Activated CD4-positive, alpha-beta T cell treated with anti-CD3 and anti-CD28 coated beads, Interleukin-2, amount 10 ng/mL, durations not matched to agents 24 days and 14 days (primary cell): Measurements from ENCODE around the gene OIT3. TPM values are rescaled to one million over a fixed set of nuclear protein-coding genes. Genes with fewer than 3 reads are reported as not detected.

ENCODE experiments used
- DNase-seq: peaks from one replicate; pipeline ENCODE4 v3.0.0; 2022
- H3K27ac Mint-ChIP-seq: one replicate; pipeline ENCODE4 v1.8.0; 2022; ENCODE audit warnings: mild to moderate bottlenecking, mixed read lengths
- H3K27me3 Mint-ChIP-seq: one replicate; pipeline ENCODE4 v1.8.0; 2022; ENCODE audit warnings: mixed read lengths
- H3K36me3 Mint-ChIP-seq: one replicate; pipeline ENCODE4 v1.8.0; 2022; ENCODE audit warnings: low read depth, mild to moderate bottlenecking, mixed read lengths
- H3K4me1 Mint-ChIP-seq: one replicate; pipeline ENCODE4 v1.8.0; 2021; ENCODE audit warnings: mixed read lengths
- H3K4me3 Mint-ChIP-seq: one replicate; pipeline ENCODE4 v1.8.0; 2022; ENCODE audit warnings: mild to moderate bottlenecking, moderate library complexity, mixed read lengths
- H3K9me3 Mint-ChIP-seq: one replicate; pipeline ENCODE4 v1.8.0; 2021; ENCODE audit warnings: mixed read lengths
- intact Hi-C: fragments of 100-400 bp; cut with micrococcal nuclease; formaldehyde crosslinking; loops from one replicate; pipeline ENCODE4 v1.15.1; 2023
- total RNA-seq: library from RNA; stranded (reverse); gene quantifications from 2 replicates; pipeline ENCODE4 v1.2.3, GENCODE V29; 2022

The OIT3 gene
- total RNA-seq, 1 donor from 2014 or later, result not detected

GRCh38 chr10:72948762-72949161 is 55.2 kb downstream of the OIT3 start:
- Mint-ChIP-seq H3K27me3 (peaks cover 19% of the 10 kb centered on the region), H3K27ac (no peak overlapping the region), H3K9me3 (no peaks in the 10 kb centered on the region), H3K4me1 (no peaks in the 10 kb centered on the region), H3K4me3 (no peak overlapping the region), H3K36me3 (no peaks in the 10 kb centered on the region)
- intact Hi-C loops, result no loop called here
- no peak for DNase-seq

- intact Hi-C loops, result no loop called here
- Mint-ChIP-seq H3K36me3 (no peaks in the 10 kb centered on the region), H3K9me3 (no peaks in the 10 kb centered on the region), H3K27me3 (peaks cover 12% of the 10 kb centered on the region), H3K27ac (no peak overlapping the region), H3K4me3 (no peak overlapping the region), H3K4me1 (no peaks in the 10 kb centered on the region)
- no peak for DNase-seq
These were observed 58.2 kb downstream of the OIT3 start for GRCh38 chr10:72951760-72952159.

GRCh38 chr10:72952189-72952588 is 58.6 kb downstream of the OIT3 start:
- Mint-ChIP-seq H3K27me3 (peaks cover 15% of the 10 kb centered on the region), H3K9me3 (no peaks in the 10 kb centered on the region), H3K36me3 (no peaks in the 10 kb centered on the region), H3K4me3 (no peak overlapping the region), H3K4me1 (no peaks in the 10 kb centered on the region), H3K27ac (no peak overlapping the region)
- DNase-seq, result no peak
- intact Hi-C loops, result no loop called here

GRCh38 chr10:72952642-72953158 is 59.2 kb downstream of the OIT3 start:
- H3K4me1 Mint-ChIP-seq, result no peaks in the 10 kb centered on the region
- H3K27ac Mint-ChIP-seq, result no peak overlapping the region
- no peak for DNase-seq
- no peaks in the 10 kb centered on the region for H3K36me3 Mint-ChIP-seq
- H3K9me3 Mint-ChIP-seq, result no peaks in the 10 kb centered on the region
- no peak overlapping the region for H3K4me3 Mint-ChIP-seq
- H3K27me3 Mint-ChIP-seq, result peaks cover 17% of the 10 kb centered on the region
- intact Hi-C loops, result no loop called here

GRCh38 chr10:72953687-72954086 is 60.1 kb downstream of the OIT3 start:
- DNase-seq, result no peak
- Mint-ChIP-seq H3K27me3 (peaks cover 12% of the 10 kb centered on the region), H3K36me3 (no peaks in the 10 kb centered on the region), H3K27ac (no peak overlapping the region), H3K4me3 (no peak overlapping the region), H3K4me1 (no peaks in the 10 kb centered on the region), H3K9me3 (no peaks in the 10 kb centered on the region)
- intact Hi-C loops, result no loop called here

GRCh38 chr10:72954230-72954595 is 60.7 kb downstream of the OIT3 start:
- no peak overlapping the region for H3K4me3 Mint-ChIP-seq
- no peak overlapping the region for H3K27ac Mint-ChIP-seq
- H3K4me1 Mint-ChIP-seq, result no peaks in the 10 kb centered on the region
- no peaks in the 10 kb centered on the region for H3K9me3 Mint-ChIP-seq
- H3K36me3 Mint-ChIP-seq, result no peaks in the 10 kb centered on the region
- intact Hi-C loops, result no loop called here
- no peak for DNase-seq
- peaks cover 11% of the 10 kb centered on the region for H3K27me3 Mint-ChIP-seq

- no peaks in the 10 kb centered on the region for H3K4me1 Mint-ChIP-seq
- H3K27ac Mint-ChIP-seq, result no peak within 1 kb of the TSS
- peaks cover 12% of the 10 kb centered on the region for H3K27me3 Mint-ChIP-seq
- H3K4me3 Mint-ChIP-seq, result no peak within 1 kb of the TSS
- intact Hi-C loops, result no loop called here
- DNase-seq, result peak; percentile 45
- no peaks in the 10 kb centered on the region for H3K9me3 Mint-ChIP-seq
- H3K36me3 Mint-ChIP-seq, result no peaks in the 10 kb centered on the region
These were observed 61.3 kb downstream of the OIT3 start, which contains the start of gene PLA2G12B for GRCh38 chr10:72954596-72955554. Gene PLA2G12B, minus strand, starts transcription at chr10:72954806. Its CDS starts 121 bp downstream, at chr10:72954685.

- no peak for DNase-seq
- Mint-ChIP-seq H3K4me3 (no peak overlapping the region), H3K4me1 (no peaks in the 10 kb centered on the region), H3K36me3 (no peaks in the 10 kb centered on the region), H3K9me3 (no peaks in the 10 kb centered on the region), H3K27me3 (peaks cover 15% of the 10 kb centered on the region), H3K27ac (no peak overlapping the region)
- intact Hi-C loops, result no loop called here
These were observed 62.5 kb downstream of the OIT3 start for GRCh38 chr10:72956001-72956400.

GRCh38 chr10:72976886-72977285 is 83.3 kb downstream of the OIT3 start:
- Mint-ChIP-seq H3K4me3 (no peak overlapping the region), H3K4me1 (no peaks in the 10 kb centered on the region), H3K27me3 (peaks cover 17% of the 10 kb centered on the region), H3K36me3 (peaks cover 14% of the 10 kb centered on the region), H3K9me3 (peaks cover 51% of the 10 kb centered on the region), H3K27ac (no peak overlapping the region)
- DNase-seq, result no peak
- intact Hi-C loops, result no loop called here

- DNase-seq, result no peak
- Mint-ChIP-seq H3K36me3 (peaks cover 14% of the 10 kb centered on the region), H3K4me3 (no peak overlapping the region), H3K27me3 (peaks cover 10% of the 10 kb centered on the region), H3K4me1 (no peaks in the 10 kb centered on the region), H3K9me3 (peaks cover 48% of the 10 kb centered on the region), H3K27ac (no peak overlapping the region)
- intact Hi-C loops, result no loop called here
These were observed 86.2 kb downstream of the OIT3 start for GRCh38 chr10:72979709-72980108.

- no peak for DNase-seq
- Mint-ChIP-seq H3K4me1 (no peaks in the 10 kb centered on the region), H3K27me3 (peaks cover 6% of the 10 kb centered on the region), H3K4me3 (no peak overlapping the region), H3K9me3 (peaks cover 43% of the 10 kb centered on the region), H3K27ac (no peak overlapping the region), H3K36me3 (peaks cover 14% of the 10 kb centered on the region)
- intact Hi-C loops, result no loop called here
These were observed 86.8 kb downstream of the OIT3 start for GRCh38 chr10:72980348-72980747.

GRCh38 chr10:72981028-72981881 is 87.7 kb downstream of the OIT3 start:
- Mint-ChIP-seq H3K4me3 (no peak overlapping the region), H3K9me3 (peaks cover 36% of the 10 kb centered on the region), H3K27ac (no peak overlapping the region)

GRCh38 chr10:72981882-72982529 is 88.5 kb downstream of the OIT3 start:
- intact Hi-C loops, result no loop called here
- H3K27me3 Mint-ChIP-seq, result peaks cover 5% of the 10 kb centered on the region
- peaks cover 33% of the 10 kb centered on the region for H3K9me3 Mint-ChIP-seq
- no peak overlapping the region for H3K27ac Mint-ChIP-seq
- H3K4me3 Mint-ChIP-seq, result no peak overlapping the region
- no peaks in the 10 kb centered on the region for H3K4me1 Mint-ChIP-seq
- peaks cover 14% of the 10 kb centered on the region for H3K36me3 Mint-ChIP-seq
- DNase-seq, result no peak

More at GRCh38 chr10:72981028-72981881, 87.7 kb downstream of the OIT3 start:
- intact Hi-C loops, result no loop called here
- Mint-ChIP-seq H3K27me3 (peaks cover 5% of the 10 kb centered on the region), H3K36me3 (peaks cover 14% of the 10 kb centered on the region), H3K4me1 (no peaks in the 10 kb centered on the region)
- no peak for DNase-seq
